C4-2B (cell line): ENCODE measurements around the gene CCDC191.

Experiments
- ZFX ChIP-seq: fragments of 450-650 bp; IDR thresholded peaks from 2 replicates; pipeline ENCODE4 v1.6.1; 2017
- TF ChIP-seq, protein P1 (sequence below): fragments of 450-650 bp; conservative IDR thresholded peaks from 2 replicates; pipeline ENCODE4 v1.5.1; 2017; ENCODE audit warnings: mild to moderate bottlenecking

DNA sequence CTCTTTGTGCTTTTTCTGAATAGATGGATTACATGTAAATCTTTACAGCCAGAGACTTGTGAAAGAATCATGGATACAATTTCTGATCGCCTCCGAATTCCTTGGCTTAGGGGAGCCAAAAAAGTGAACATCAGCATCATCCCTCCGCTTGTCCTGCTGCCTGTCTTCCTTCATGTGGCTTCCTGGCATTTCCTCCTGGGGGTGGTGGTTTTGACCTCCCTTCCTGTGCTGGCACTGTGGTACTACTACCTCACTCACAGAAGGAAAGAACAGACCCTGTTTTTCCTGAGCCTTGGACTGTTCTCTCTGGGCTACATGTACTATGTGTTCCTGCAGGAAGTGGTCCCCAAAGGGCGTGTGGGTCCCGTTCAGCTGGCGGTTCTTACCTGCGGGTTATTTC is 102.6 kb downstream of the CCDC191 start:
- TF ChIP-seq, protein P1, sequence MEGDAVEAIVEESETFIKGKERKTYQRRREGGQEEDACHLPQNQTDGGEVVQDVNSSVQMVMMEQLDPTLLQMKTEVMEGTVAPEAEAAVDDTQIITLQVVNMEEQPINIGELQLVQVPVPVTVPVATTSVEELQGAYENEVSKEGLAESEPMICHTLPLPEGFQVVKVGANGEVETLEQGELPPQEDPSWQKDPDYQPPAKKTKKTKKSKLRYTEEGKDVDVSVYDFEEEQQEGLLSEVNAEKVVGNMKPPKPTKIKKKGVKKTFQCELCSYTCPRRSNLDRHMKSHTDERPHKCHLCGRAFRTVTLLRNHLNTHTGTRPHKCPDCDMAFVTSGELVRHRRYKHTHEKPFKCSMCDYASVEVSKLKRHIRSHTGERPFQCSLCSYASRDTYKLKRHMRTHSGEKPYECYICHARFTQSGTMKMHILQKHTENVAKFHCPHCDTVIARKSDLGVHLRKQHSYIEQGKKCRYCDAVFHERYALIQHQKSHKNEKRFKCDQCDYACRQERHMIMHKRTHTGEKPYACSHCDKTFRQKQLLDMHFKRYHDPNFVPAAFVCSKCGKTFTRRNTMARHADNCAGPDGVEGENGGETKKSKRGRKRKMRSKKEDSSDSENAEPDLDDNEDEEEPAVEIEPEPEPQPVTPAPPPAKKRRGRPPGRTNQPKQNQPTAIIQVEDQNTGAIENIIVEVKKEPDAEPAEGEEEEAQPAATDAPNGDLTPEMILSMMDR: no peak
- no peak for TF ChIP-seq ZFX
